ENCODE measurements around the gene OR5B17. TPM values are rescaled to one million over a fixed set of nuclear protein-coding genes. Genes with fewer than 3 reads are reported as not detected.

OR5B17 gene
- total RNA-seq, 8 experiments from 2014 or later = 0.52 TPM; not detected in 7

Other genes with a start within 250 kb of the OR5B17 start
- under 1 TPM in 4 of 8 experiments, not detected in 4; 0.14 to 0.71 (median 0.28) TPM for gene OR9I1, start 233.5 kb downstream of the OR5B17 start, total RNA-seq
- gene OR9Q2, start 170.0 kb downstream of the OR5B17 start, total RNA-seq = under 1 TPM in 2 of 8 experiments, not detected in 6; 0.14 to 0.19 TPM
- under 1 TPM in 2 of 8 experiments, not detected in 6; 0.37 to 0.66 TPM for gene OR1S2, start 154.9 kb downstream of the OR5B17 start, total RNA-seq
- gene OR1S1, start 146.3 kb downstream of the OR5B17 start, total RNA-seq = under 1 TPM in 1 of 8 experiments, not detected in 7; 0.71 TPM
- 1 to 10 TPM in 1 of 8 experiments, not detected in 7; 1.1 TPM for gene OR10Q1, start 130.2 kb downstream of the OR5B17 start, total RNA-seq
- under 1 TPM in 1 of 8 experiments, not detected in 7; 0.28 TPM for gene OR10W1, start 90.8 kb downstream of the OR5B17 start, total RNA-seq
- gene OR5B3, start 47.8 kb upstream of the OR5B17 start, total RNA-seq = not detected
- under 1 TPM in 2 of 8 experiments, not detected in 6; 0.08 to 0.71 TPM for gene OR5B2, start 69.1 kb upstream of the OR5B17 start, total RNA-seq
- under 1 TPM in 1 of 8 experiments, not detected in 7; 0.28 TPM for gene OR5B12, start 83.2 kb upstream of the OR5B17 start, total RNA-seq
- 1 to 10 TPM in 1 of 8 experiments, under 1 TPM in 3, not detected in 4; 0.32 to 1.1 (median 0.41) TPM for gene OR5B21, start 149.0 kb upstream of the OR5B17 start, total RNA-seq
- gene LPXN, start 216.8 kb upstream of the OR5B17 start, total RNA-seq = 1 to 10 TPM; 2.4 to 10.0 (median 5.9) TPM
- 10 to 100 TPM; 24.5 to 68.7 (median 45.2) TPM for gene ZFP91, start 220.0 kb upstream of the OR5B17 start, total RNA-seq

All from motor neuron (in vitro differentiated cells).